Measurements from ENCODE around the gene PELI2.

PELI2 gene, protein sequence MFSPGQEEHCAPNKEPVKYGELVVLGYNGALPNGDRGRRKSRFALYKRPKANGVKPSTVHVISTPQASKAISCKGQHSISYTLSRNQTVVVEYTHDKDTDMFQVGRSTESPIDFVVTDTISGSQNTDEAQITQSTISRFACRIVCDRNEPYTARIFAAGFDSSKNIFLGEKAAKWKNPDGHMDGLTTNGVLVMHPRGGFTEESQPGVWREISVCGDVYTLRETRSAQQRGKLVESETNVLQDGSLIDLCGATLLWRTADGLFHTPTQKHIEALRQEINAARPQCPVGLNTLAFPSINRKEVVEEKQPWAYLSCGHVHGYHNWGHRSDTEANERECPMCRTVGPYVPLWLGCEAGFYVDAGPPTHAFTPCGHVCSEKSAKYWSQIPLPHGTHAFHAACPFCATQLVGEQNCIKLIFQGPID

DNA sequence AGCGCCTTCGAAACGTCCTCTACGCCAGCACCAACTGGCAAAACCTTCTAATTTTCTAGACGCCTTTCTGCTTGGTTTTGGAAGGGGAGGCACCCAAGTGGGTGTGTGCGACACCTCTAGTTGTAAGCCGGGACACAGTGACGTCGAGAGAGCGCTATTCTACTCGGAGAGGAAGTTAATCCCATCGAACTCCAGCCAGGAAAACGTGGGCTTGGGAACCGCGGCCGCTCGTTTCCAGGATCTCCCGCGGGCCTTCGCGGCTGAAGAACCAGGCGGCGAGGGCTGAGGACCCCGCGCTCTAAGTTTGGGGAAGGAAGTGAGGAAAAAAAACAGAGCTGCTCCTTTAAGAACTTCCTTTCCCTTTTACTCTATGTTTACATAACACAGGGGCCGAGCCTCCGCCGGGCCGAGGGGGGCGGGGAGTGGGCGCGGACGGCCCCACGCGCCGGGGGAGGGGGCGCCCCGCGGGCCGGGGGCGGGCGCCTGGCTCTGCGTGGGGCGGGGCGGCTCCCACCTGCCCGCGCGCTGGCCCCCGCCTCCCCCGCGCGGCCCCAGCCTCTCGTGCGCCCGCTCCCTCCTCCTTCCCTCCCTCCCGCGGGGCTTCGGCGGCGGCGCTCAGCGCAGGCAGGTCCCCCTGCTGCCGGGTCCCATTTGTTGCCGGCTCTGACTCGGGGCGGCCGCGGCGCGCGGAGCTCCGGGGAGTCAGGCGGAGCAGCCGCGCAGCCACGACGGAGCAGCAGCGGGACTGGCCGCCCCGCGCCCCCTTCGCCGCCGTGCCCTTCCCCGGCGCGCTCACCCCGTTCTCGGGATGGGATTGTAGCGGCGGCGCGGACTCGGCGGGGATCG is at the start of gene PELI2:
TSS of gene PELI2 (plus strand) at position 647 of the 846 bp plus-strand sequence. CDS start 250 bp downstream, outside the sequence.
- DNase-seq, result peak; percentile 74 to 83

- DNase-seq, result no peak
Observed at GRCh38 chr14:56073799-56074198, 44.4 kb upstream of the PELI2 start.

GRCh38 chr14:56075301-56075700 is 42.9 kb upstream of the PELI2 start:
- DNase-seq, result no peak

GRCh38 chr14:56081139-56081538 is 37.1 kb upstream of the PELI2 start:
- DNase-seq, result no peak

- no peak for DNase-seq
Observed at GRCh38 chr14:56082880-56083279, 35.3 kb upstream of the PELI2 start.

GRCh38 chr14:56085471-56085870 is 32.7 kb upstream of the PELI2 start:
- DNase-seq, result no peak

GRCh38 chr14:56087671-56088471 is 30.3 kb upstream of the PELI2 start:
- DNase-seq, result peak in 1 of 2 experiments; percentile 27

GRCh38 chr14:56088941-56089340 is 29.3 kb upstream of the PELI2 start:
- DNase-seq, result no peak

DNA sequence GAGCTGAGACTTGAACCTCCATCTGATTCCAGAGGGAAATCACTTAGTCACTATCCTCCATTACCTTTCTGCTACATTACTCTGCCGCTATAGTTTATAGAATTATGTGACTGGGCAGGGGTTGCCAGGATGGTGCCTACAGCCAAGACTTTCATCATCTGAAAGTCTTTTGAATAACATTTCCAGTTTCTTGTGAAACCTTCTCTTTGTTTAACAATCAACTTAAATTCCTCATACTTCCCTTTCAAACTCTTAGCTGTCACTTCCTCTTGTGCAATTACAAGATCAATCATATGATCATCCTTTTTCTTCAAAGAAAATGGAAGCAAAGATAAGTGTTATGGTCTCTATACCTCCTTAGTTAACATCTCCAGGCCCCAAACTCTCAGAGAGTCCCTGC is 25.4 kb upstream of the PELI2 start:
- no peak for DNase-seq

GRCh38 chr14:56094076-56094475 is 24.1 kb upstream of the PELI2 start:
- no peak for DNase-seq

DNA sequence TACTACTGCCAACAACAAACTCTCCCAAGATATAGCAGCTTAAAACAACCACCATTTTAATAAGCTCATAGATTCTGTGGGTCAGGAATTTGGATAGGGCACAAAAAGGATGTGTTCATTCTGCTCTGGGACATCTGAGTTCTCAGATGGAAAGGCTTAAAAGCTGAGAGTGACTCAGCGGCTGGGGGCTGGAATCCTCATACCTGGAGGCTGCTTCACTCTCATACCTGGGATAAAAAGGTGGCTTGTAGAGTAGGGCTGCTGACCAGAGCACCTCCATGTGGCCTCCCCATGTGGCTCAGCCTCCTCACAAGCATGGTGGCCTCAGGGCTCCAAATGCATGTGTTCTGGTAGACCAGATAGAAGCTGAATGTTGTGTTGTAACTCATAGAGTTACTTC is 20.2 kb upstream of the PELI2 start:
- DNase-seq, result no peak

GRCh38 chr14:56099081-56099797 is 19.0 kb upstream of the PELI2 start:
- no peak for DNase-seq

DNA sequence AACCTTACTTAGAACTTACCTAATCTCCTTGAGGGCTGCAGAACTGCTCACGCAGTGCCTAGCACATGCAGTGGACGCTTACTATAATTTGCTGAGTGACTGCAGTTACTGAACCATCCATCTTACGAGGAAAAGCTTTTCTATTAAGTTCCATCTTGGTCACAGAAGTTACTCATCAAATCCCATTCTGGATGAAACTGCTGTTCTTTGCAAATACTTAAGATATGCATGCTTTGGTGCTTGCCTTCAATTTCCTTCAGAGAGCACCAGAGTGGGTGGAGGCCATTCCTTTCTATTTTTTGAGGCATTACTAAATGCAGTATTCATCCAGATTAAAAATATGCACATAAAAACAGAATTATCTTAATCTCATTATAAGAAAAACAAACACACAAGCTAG is 17.7 kb upstream of the PELI2 start:
- no peak for DNase-seq

DNA sequence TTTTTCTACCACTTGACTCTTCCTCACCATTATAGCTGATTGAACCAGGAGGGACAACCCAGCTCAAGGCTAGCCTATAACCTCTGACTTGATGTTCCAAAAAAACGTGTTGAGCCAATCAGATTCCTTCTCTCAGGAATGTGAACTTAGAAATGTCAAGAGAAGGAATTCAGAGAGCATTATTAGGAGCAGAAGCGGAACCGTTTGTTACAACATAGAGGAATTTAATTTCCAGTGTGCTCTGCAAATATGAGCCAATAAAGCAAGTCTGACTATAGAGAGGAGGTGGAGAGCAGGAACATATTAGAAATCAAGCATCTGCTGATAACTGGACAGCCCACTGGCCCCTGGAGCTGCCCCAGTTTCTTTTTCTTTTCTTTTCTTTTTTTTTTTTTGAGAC is 15.3 kb upstream of the PELI2 start:
- DNase-seq, result no peak

DNA sequence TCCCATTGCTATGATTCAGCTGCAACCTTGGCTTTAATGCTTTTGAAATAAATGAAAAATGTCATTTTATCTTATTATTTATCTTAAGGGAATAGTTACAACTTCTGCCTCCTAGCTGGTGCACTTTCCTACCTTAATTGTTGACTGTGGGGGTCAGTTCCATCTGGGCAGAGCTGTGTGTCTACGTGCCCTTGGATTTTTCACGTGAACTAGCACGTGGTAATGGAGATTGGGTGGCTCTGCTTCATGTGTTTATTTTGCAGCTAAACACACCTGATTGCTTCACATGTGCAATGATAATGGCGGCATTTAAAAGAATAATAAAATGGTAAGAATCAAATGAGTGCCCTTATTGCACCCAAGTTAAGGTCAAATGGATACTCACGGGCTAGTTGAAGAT is 10.6 kb upstream of the PELI2 start:
- DNase-seq, result no peak

DNA sequence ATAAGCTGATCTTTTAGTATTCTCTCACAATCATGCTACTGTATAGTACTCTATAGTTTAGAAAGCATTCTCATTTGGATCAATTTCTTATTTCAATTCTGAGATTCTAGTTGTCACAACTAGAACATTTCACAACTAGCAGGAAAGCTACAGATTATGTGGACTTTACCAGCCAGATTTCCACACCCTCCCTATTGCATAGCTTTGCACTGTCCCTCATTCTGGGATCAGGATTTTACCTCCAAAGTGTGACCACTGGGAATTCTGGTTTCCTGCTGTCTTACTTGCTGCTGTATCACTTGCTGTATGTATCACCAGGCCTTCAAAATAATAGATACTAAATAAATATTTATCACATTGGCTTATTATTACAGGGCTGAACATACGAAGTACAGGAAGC is 10.2 kb upstream of the PELI2 start:
- DNase-seq, result no peak

DNA sequence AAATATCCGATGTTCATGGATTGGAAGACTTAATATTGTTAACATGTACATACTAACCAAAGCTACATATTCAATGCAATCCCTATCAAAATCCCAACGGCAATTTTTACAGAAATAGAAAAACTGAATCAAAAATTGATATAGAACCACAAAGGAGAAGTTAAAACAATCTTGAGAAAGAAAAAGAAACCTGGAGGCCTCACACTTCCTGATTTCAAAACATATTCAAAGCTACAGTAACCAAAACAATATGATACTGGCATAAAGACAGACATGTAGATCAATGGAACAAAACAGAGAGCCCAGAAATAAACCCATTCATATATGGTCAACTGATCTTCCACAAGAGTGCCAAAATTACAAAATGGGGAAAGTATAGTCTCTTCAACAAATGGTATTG is 5.4 kb upstream of the PELI2 start:
- no peak for DNase-seq

- DNase-seq, result no peak
Observed at GRCh38 chr14:56115334-56115870, 2.8 kb upstream of the PELI2 start.

DNA sequence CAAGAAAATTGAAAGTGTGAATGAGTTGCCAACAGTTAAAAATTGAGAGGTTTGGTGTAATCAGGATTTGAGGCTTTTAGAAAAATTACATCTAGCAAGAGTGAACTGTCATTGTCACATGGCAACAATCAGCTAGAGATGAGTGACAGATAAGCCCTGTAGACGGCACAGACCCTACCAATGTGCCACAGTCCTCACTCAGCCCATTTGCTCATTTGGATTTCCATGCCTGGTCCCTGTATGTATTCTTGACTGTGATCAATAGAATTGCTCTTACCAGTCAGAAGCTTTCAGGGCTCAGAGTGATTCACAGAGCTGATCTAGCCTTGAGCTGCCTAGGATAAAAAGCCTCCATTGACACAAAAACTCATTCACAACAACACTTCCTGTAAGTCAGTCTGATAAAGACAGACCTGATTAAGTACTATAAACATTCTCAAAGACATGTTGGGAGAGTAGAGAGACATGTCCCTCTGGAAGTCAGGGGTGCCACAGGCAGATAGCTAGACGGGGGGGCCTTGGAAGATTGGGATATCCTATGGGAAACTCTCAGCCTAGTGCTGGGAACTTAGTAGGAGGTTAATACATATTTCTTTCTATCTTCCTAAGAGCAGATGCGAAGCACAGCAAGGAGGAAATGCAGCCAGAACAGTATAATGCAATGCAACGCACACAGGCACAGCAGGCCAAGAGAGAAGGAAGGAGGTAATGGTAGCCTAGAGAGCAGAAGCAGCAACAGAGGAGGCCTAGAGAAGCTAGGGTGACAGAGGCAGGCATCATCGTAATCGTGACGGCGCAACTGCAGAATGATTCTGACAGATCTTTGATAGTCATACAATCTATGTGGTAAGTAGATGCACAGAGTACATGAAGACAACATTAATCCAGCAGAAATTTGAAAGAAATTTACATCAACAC is 2.0 kb upstream of the PELI2 start:
- no peak for DNase-seq

GRCh38 chr14:56118611-56119181 is 485 bp downstream of the PELI2 start:
- DNase-seq, result no peak

Data from NCI-H2081 (cell line).